D721Med (cell line): ENCODE measurements around the gene CD93.

Experiments
- DNase-seq: peaks from one replicate; pipeline ENCODE4 v3.0.0; 2011; ENCODE audit warnings: low spot score; ENCODE audit not compliant: insufficient read length
- FAIRE-seq: peaks from 2 replicates; lab custom pipeline; 2011; peaks lifted over from hg19 to GRCh38; lab: Jason Lieb, UNC
- CTCF ChIP-seq: IDR thresholded peaks from 2 replicates; pipeline ENCODE4 v1.5.1; 2012; ENCODE audit warnings: mild to moderate bottlenecking, control low read depth; ENCODE audit not compliant: insufficient read depth; ENCODE audit errors: missing control alignments

CD93 gene

GRCh38 chr20:23037017-23037481 is 49.1 kb downstream of the CD93 start:
- no peak for TF ChIP-seq CTCF
- no peak for DNase-seq
- no peak for FAIRE-seq

- no peak for DNase-seq
- TF ChIP-seq CTCF = no peak
- FAIRE-seq = no peak
Measured at GRCh38 chr20:23036371-23036770, 49.8 kb downstream of the CD93 start.

GRCh38 chr20:23035731-23036130 is 50.4 kb downstream of the CD93 start:
- DNase-seq (no peak), FAIRE-seq (no peak)
- no peak for TF ChIP-seq CTCF

GRCh38 chr20:23034721-23035671 is 51.1 kb downstream of the CD93 start, which contains the start of gene SSTR4:
Gene SSTR4, plus strand, starts transcription at chr20:23035312. Its CDS starts 172 bp downstream, at chr20:23035484.
- FAIRE-seq = no peak
- DNase-seq = no peak
- no peak for TF ChIP-seq CTCF

GRCh38 chr20:23033918-23034317 is 52.2 kb downstream of the CD93 start:
- no peak for FAIRE-seq
- TF ChIP-seq CTCF = no peak

GRCh38 chr20:23032750-23033078 is 53.4 kb downstream of the CD93 start:
- FAIRE-seq (no peak), DNase-seq (no peak)
- no peak for TF ChIP-seq CTCF

More at GRCh38 chr20:23033918-23034317, 52.2 kb downstream of the CD93 start:
- no peak for DNase-seq
